ENCODE data around the gene MED20.

Gene MED20

DNA sequence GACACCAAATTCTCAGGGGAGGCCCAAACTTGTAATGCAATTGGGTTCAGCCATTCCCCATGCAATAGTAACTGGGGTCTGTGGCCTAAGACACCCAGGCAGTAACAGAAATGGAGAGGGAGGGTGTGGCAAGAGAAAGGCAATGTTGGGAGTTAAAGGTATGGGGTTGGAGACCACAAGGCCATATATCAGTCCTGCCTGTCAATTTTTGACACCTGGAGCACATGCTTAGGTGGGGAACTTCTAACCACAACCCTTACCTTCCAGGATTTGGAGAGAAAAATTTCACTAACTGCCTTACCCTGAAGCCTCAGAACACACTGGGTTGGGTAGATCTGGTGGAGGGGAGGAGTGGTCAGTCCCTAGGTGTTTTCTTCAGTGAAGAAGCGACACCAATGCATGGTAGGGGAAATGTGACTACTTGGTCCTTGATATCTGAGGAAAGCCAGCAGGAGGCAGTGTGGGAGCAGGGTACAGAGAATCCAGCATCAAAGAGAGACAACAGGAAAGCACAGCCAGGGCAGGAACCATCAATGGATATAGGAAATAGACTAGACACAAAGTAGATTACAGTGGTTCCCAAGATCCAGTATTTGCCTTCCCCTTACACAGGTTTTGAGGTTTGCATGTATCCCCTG is 18.9 kb downstream of the MED20 start:
- DNase-seq = no peak

- no peak for DNase-seq
Observed at GRCh38 chr6:41900861-41901260, 20.1 kb downstream of the MED20 start.

DNA sequence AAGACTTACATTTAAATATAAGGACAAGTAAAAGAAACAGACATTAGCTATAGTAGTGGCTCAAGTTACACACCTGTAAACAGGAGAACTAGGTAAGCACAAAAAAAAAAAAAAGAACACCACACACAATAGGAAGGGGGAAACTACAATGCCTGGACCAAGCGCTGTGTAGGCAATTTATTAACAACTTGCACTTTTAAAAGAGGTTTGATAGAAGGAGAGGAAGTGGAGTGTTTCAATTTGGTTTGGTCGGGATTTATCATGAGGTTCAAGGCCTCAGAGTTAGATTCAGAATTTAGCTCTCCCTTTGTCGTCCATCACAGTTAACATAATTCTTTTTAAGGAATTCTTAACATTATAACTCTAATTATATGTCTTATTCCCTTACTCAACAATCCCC is 24.7 kb downstream of the MED20 start:
- DNase-seq = no peak

GRCh38 chr6:41895300-41896233 is 25.4 kb downstream of the MED20 start, which contains the start of gene USP49:
USP49 (minus strand) TSS chr6:41895375; CDS start chr6:41806983, 88,392 bp downstream.
- DNase-seq = peak; percentile 92

DNA sequence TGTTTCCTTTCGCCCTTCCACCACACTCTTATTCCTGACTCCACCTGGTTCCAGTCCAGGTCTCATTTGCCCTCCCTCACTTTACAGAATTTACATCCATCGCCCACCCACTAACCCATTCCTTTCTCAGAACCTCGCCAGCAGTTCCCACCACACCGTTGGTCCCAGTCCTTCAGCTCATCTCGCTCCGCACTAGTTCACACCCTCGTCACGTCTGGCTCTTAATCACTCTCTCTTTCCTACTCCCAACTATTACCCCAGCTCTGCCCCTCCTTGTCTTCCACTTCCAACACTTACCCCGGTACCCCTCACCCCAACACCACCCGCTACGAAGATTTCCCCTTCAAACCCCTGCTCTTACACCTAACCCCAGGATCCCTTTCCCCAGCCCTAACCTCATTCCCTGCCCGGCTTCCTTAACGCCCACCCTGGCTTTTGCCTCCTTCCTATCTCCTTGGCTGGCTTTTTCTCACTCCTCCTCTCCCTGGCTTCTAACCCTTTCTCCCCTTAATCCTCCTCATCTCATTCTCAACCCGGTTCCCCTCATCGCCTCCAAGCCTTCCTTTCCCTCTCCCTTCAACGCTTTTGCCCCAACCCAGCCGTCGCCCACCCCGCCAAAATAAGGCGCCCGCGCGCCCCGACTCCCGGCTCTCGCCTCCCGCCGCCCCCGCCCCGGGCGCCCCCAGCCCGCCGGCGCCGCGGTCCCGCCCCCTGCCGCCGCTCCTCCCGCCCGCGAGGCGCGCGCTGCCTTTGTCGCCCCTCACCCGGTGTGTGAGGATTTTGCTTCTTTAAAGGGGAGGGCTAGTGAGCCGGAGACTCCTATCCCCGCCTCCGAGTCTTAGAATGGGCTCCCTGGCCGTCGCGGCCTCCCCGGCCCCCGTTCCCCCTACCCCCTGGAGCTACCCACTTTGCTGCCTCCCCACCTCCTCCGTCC is 26.3 kb downstream of the MED20 start:
- peak; percentile 53 for DNase-seq

DNA sequence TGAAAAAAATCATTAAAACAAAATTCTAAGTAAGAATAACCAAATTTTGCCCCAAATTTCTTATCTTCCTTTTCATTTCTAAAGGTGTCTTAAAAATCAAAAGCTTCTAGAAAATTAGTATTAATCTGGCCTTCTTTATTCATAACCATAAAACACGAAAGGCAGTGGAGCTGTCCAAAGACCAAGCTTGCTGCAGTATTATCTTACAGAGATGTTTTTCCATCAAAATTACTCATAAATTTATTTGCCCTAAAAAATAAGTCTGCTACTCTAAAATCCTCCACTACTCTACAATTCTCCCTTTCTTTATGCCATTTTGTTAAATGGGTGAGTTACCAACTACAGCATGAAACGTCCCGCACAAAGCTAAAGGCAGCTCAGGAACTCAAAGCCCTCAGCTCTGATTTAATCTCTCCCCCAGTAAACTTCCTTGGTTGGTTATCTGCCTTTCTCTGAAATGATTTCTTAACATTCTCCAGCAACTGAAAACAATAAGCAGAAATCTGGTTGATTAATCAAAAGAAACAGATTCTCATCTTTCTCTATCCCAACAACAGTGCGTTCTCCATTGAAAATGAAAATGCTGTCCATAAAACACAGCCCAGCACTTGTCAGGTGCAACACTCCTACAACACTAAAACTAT is 27.9 kb downstream of the MED20 start:
- peak; percentile 9 for DNase-seq

DNA sequence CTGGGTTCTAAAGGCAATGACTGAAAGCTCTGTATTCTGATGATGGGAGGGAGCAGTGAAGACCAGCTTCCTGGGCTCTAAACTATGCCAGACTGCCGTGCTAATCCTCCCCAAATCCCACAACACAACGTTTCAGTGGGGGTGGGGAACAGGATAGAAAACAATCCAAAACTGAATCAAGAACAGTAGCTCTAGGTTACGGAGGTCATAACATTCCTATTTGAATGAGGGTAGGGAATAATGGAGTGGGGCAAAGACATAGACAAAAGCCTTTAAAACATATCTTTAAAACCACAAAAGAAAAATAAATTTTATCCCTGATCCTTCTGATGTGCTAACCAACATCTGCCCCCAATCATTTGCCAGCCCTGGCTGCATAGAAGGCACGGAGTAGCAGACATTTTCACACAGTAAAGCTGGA is 33.6 kb downstream of the MED20 start:
- no peak for DNase-seq

DNA sequence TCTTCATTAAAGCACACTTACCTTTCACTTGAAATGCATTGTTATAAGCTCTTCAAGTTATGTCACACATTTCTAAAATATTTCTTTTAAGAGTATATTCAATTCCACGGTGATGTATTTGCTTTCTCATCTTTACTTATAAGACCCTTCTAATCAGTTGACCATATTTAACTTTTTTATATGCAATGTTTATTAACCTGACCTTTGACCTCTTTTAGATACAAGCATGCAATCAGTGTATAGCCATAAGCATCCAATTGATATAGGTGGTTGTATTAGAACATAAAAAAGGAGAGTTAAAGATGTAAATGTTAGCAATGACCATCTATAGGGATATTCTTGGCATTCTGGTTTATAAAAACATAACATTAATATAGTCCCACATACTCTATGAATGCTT is 35.0 kb downstream of the MED20 start:
- no peak for DNase-seq

GRCh38 chr6:41884957-41885356 is 36.0 kb downstream of the MED20 start:
- DNase-seq = no peak

GRCh38 chr6:41881506-41881905 is 39.4 kb downstream of the MED20 start:
- DNase-seq = no peak

DNA sequence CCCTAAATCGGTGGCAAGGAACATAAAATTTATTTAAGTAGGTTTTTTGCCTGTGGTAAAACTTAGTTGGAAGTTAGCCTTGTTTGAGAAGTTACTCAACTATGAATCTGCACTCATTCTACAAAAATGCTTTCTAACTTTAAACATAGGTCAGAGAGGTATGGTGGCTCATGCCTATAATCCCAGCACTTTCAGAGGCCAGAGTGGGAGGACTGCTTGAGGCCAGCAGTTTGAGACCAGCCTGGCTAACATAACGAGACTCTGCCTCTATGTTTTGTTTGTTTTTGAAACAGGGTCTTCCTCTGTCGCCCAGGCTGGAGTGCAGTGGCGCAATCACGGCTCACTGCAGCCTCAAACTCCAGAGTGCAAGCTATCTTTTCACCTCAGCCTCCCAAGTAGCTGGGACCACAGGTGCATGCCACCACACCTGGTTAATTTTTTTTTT is 42.0 kb downstream of the MED20 start:
- no peak for DNase-seq

DNA sequence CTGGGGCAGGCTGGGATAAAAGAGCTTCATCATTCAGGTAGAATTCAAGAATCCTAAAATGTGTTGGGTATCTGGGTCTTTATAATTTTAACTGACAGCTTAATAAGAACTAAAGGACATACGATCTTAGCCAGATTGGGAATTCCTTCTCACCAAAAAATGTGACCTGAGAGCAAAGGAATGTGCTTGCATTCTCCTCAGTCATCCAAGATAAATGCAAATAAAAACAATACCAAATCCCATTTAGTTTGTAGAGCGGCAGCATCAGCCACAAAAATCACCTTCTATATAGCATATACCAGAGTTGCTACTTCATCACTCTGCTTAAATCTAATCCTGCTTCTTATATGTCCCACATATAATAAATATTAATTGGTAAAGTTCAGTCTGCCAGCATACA is 42.7 kb downstream of the MED20 start:
- no peak for DNase-seq

DNA sequence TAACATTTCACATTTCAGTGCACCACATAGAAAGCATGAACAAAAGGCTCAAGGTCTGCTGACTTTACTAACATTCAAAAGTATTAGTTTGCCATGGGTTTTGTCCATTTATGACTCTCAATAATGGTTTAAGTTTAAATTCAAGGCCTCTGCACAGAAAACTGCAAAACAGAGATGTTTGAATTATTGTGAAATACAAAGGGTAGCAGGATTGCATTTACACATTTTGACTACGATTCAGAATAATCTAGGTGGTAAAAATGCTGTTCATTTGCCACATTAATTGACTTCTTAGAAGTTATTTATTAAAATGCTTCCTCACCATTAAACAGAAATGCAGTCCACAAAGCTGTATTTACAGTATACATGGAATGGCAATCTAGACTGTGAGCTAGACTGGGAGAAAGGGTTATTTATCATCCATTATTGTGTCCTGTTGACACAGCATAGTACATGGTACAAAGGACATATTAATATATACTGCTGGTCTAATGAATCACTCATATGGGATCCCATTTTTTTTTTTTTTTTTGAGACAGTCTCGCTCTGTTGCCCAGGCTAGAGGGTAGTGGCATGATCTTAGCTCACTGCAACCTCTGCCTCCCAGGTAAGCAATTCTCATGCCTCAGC is 43.8 kb downstream of the MED20 start:
- DNase-seq = no peak

DNA sequence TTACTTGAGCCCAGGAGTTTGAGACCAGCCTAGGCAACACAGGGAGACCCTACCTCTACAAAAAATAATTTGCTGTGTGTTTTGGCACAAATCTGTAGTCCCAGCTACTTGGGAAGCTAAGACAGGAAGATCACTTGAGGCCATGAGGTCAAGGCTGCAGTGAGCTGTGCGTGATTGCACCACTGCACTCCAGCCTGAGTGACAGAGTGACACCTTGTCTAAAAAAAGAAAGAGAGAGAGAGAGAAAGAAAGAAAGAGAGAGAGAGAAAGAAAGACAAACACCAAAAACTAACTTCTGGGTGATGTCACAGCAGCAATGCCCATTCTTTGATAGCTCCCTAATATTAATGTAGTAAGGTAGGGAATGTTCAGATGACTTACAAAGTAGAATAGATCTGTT is 46.2 kb downstream of the MED20 start:
- no peak for DNase-seq

DNA sequence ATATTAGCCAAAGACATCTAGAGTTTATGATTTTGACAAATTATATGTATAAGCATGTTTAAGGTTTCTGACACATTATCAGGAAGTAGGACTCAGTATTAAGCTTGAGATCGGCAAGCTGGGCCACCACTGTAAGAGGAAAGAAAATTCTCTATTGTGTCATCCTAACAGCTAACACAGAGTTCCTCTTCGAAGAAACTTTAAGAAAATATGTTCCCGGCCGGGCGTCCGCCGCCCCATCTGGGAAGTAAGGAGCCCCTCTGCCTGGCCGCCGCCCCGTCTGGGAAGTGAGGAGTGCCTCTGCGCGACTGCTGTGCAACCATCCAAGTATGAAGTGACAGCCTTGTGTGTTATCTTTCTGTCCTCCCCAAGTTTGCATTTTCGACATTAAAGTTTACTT is 48.8 kb downstream of the MED20 start:
- DNase-seq = no peak

GRCh38 chr6:41871691-41872090 is 49.2 kb downstream of the MED20 start:
- DNase-seq = no peak

DNA sequence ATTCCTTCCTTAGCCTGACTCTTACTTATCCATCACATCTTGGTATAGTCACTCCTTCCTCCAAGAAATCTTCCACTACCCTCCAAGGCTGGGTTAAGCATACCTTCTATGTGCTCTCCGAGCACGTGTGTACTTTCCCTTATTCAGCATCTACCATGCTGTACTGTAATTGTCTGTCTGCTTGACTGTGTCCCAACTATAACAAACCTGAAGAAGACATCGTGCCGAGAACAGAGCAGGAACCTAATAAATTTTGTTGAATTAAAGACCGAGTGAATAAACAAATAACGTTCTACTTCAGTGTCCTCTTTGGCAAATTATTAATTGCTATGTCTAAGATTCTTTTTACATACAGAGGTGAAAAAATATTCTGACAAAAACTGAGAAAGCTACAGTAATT is 61.6 kb downstream of the MED20 start:
- no peak for DNase-seq

- no peak for DNase-seq
Observed at GRCh38 chr6:41858703-41859102, 62.2 kb downstream of the MED20 start.
